GM21447 (cell line): ENCODE measurements around the gene P2RY8.
"Not testable (repeated sequence)": the region's sequence is repeated elsewhere in the genome, so short reads cannot be mapped to it uniquely, and the experiment has no call there.

ENCODE experiments used
- ATAC-seq: cut with Tn5 transposase; IDR thresholded peaks from one replicate; pipeline ENCODE4 v1.9.1; 2021; ENCODE audit not compliant: unreplicated experiment

Gene P2RY8, protein sequence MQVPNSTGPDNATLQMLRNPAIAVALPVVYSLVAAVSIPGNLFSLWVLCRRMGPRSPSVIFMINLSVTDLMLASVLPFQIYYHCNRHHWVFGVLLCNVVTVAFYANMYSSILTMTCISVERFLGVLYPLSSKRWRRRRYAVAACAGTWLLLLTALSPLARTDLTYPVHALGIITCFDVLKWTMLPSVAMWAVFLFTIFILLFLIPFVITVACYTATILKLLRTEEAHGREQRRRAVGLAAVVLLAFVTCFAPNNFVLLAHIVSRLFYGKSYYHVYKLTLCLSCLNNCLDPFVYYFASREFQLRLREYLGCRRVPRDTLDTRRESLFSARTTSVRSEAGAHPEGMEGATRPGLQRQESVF

DNA sequence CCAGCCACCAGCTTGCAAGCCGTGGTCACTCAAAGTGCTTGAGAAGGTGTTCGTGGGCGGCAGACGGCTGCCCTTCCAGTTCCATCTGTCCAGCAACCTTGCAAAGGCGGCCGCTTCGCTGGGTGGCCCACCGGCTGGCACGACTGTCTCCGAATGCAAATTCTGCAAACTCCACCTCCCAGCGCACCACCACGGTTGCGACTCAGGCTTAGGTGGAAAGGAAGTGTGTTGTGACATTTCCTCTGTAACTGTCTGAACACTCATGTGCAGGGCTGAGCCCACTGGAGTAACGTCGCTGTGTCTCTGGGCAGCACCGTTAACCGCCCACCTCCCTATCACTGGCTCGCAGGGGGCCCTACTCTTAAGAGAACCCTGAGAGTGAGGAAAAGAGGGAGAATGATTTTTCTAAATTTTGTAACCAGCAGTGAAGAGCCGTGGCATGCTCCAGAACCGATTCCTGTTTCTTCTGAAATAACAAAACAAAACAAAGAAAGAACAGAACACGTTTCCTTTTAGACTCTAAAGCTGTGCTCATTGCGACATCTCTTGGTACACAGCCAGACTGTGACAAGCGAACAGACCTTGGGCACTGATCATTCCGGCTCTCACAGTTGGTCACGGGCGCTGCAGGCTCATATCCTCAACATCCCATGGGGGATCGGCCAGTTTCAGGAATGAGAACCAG is at the start of gene P2RY8:
Gene P2RY8 (minus strand): TSS at position 155 of the 685 bp plus-strand sequence. CDS start 70,627 bp downstream, outside the sequence.
- peak; percentile 60 for ATAC-seq

DNA sequence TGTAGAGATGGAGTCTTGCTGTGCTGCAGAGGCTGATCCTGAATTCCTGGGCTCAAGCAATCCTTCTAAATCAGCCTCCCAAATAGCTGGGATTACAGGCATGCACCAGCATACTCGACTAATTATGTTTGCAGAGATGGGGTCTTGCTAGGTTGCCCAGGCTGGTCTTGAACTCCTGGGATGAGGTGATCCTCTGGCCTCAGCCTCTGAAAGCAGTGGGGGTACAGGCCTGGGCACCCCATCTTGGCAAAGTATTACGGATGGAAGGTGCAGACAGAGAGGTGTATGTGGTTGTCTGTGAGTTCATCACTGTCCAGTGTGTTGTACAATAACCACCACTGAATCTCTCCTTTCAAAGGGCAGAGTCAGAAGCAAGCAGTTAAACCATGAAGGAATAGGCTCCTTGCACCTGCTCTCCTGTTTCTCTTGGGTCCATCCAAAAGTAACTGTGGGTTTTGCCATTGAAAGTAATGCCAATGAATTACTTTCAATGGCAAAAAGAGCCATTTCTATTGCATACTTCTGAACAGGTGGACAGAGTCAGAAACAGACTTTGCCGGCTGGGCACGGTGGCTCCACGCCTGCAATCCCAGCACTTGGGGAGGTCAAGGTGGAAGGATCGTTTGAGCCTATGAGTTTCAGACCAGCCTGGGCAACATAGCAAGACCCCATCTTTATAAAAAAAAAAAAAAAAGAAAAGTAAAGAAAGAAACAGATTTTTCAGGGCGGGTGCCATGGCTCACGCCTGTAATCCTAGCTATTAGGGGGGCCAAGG is 47.4 kb upstream of the P2RY8 start:
- no peak for ATAC-seq

DNA sequence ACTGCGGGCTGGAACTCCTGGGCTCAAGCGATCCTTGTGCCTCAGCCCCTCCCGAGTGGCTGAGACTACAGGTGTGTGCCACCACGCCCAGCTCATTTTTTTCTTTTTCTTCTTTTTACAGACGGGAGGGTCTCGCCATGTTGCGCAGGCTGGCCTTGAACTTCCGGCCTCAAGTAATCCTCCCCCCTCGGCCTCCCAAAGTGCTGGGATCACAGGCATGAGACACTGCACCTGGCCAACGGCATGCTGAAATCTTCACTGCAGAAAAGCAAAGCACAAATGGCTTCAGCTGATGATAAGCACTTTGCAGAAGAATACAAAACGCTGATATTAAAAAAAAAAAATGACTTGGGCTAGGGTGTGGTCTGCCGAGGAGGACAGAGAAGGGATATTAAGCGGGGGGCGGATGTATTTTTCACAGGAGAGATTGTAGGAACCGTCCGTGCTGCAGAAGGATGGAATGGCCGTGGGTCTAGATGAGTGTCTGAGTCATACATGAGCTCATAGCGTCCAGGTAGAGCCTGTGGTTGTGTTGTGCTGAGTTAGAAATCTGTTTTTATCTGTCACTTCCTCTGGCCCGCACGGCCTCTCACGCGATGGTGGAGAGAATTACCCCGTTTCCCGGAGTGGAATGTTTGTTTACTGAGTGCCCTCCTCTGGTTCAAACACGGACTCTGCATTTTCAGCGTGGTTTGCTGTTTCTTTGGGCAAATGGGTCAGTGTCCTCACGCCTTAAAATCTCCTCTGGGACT is 45.9 kb upstream of the P2RY8 start:
- ATAC-seq: peak; percentile 74

DNA sequence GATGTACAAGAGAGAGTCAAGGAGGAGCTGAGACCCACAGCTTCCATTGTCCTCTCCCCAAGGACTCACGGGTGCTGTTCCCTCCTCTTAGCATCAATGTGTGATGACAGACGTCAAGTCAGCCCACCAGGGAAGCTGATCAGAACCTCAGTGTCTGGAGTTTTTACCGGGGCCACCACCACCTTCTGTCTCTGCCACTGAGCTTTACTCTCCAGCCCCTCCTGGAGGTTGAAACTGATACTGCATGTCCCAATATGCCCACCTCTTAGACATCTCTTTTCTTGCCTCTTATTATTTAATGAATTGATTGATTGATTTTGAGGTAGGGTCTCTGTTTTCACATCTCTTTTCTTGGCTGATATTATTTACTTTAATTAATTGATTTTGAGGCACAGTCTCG is 44.1 kb upstream of the P2RY8 start:
- ATAC-seq: peak; percentile 56

DNA sequence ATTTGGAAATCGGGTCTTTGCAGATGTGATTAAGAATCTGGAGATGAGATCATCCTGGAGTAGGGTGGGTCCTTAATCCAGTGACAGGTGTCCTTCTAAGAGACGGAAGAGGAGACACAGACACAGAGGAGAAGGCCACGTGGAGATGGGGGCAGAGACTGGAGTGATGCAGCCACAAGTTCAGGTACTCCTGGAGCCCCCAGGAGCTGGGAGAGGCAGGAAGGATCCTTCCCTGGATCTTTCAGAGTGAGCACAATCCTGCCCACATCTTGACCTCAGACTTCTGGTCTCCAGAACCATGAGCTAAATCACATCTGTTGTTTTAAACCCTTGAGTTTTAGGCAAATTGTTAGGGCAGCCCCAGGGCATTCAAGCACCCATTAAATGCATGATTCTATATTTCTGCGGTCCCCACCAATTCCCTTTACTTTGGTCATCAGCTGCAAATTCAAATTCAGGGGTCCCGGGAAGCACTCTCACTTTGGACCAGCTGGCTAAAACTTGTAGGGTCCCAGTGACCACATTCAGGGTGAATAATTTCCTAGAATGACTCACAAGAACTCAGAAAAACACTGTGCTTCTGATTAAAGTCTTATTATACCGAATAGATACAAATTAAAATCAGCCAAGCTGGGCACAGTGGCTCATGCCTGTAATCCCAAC is 41.7 kb upstream of the P2RY8 start:
- no peak for ATAC-seq

DNA sequence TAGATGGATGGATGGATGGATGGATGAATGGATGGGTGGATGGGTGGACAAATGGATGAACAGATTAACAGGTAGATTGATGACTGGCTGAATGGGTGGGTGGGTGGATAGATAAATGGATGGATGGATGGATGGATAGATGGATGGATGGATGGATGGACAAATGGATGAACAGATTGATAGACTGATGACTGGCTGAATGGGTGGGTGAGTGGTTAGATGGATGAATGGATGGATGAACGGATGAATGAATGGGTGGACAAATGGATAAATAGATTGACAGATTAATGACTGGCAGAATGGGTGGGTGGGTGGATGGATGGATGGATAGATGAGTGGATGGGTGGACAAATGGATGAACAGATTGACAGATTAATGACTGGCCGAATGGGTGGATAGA is 40.9 kb upstream of the P2RY8 start:
- ATAC-seq: no peak

DNA sequence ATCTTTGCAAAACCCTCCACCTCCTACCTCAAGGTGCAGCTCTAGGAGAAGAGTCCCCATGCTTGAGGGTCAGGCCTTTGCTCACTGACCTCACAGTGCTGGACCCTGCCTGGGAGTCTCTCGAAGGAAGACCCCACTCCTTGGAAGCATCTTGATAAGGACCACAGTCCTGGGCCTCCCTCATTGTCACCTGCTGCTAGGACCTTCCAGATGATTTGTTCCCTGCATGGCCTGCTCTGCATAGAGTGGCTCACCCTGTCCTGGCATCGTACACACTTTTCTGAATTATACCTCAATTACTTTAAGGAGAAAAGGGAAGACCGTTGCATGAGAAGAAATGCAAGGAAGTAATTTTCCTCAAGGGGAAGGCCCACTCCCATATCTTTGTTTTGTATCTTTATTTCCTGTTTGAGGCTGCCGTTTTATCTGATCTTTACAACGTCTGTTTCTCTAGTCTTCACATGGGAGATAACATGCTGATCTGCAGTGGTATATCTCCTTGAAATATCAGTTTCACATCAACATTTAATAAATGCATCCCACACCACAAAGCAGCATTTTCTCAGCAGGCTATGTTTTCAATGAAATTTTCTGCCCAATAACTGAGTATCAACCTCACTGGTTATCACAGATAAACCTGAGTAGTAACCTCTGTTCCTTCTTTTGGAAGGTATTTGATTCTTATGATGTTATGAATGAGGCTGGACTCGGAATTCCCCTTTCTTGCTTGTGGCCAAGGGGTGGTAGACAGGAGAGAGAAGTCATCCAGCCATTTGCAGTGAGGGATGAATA is 39.4 kb upstream of the P2RY8 start:
- ATAC-seq: no peak

DNA sequence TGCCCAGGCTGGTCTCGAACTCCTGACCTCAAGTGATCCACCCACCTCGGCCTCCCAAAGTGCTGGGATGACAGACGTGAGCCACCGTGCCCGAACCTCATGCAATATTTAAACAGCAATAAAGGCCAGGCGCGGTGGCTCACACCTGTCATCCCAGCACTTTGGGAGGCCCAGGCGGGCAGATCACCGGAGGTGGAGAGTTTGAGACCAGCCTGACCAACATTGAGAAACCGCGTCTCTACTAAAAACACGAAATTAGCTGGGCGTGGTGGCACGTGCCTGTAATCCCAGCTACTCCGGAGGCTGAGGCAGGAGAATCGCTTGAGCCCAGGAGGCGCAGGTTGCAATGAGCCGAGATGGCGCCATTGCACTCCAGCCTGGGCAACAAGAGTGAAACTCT is 37.2 kb upstream of the P2RY8 start:
- not testable (repeated sequence) for ATAC-seq

DNA sequence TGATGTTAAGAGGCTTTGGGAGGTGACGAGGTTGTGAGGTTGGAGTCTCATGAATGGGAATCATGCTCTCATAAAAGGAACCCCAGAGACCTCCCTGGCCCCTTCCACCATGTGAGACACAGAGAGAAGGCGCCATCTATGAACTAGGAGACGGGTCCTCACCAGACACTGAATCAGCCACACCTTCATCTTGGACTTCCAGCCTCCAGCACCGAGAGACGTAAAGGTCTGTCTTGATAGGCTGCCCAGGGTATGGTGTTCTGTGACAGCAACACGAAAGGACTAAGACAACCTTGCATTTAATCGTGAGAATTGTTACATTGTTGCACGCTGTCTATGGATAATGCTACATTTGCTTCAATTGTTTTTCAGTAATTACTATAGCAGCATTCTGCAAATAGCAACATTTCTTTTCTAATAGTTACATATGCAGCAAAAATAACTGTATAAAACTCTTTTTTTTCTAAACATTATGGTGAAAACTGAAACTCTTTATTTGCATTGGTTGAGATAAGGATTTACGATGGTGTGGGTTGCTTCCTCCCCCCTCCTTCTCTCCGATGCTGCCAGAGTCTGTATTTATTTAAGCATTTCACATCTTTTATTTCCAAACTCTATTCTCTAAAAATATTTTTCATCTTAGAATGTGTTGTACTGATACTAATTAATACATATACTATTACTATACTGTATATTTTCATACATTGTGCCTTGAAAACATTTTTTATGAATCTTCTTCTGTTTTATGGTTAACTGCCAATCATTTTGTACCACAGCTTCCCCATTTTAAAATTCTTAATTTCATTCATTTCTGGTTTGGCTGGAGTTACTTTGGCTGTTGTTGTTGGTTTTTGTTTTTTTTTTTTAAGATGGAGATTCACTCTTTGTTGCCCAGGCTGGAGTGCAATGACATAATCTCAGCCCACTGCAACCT is 28.0 kb upstream of the P2RY8 start:
- no peak for ATAC-seq

DNA sequence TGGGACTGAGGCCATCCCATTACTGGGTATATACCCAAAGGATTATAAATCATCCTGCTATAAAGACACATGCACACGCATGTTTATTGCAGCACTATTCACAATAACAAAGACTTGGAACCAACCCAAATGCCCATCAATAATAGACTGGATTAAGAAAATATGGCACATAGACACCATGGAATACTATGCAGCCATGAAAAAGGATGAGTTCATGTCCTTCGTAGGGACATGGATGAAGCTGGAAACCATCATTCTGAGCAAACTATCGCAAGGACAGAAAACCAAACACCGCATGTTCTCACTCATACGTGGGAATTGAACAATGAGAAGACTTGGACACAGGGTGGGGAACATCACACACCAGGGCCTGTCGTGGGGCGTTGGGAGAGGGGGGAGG is 27.1 kb upstream of the P2RY8 start:
- ATAC-seq: not testable (repeated sequence)

DNA sequence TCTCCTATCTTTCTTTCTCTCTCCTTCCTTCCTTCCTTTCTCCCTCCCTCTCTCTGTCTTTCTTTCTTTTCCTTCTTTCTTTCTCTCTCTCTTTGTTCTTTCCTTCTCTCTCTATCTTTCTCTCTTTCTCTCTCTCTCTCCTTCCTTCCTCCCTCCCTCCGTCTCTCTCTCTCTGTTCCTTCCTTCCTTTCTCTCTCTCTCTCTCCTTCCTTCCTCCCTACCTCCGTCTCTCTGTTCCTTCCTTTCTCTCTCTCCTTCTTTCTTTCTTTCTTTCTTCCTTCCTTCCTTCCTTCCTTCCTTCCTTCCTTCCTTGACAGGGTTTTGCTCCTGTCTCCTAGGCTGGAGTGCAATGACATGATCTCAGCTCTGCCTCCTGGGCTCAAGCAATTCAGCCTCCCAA is 24.2 kb upstream of the P2RY8 start:
- no peak for ATAC-seq

DNA sequence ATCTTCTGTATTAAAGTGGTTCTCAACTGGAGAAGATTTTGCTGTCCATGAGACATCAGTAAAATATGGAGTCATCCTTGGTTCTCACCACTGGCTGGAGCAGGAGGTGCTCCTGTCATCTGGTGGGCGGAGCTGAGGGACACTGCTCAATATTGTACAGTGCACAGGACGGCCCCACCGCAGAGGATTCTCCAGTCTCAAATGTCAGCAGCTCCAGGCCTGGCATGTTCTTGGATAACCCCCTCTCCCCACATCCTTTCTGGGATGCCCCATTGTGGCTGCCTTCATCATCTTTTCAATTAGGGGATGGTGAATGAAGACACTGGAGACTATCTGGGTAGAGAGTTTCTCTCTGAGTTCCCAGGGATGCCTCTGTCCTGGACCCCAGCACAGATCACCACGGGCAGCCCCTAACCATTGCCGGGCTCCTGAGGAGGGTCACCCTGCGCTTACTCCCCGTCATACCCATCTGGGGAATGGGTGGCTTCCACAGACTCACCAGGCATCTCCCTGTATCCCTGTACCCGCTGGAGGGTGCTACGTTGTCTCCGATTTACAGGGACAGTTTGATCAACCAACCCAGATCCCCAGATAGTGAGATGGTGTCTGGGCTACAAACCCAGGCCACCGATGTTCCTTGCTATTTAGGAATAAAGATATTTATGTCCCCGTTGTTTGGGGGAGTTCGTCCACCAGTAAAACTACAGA is 21.9 kb upstream of the P2RY8 start:
- no peak for ATAC-seq

DNA sequence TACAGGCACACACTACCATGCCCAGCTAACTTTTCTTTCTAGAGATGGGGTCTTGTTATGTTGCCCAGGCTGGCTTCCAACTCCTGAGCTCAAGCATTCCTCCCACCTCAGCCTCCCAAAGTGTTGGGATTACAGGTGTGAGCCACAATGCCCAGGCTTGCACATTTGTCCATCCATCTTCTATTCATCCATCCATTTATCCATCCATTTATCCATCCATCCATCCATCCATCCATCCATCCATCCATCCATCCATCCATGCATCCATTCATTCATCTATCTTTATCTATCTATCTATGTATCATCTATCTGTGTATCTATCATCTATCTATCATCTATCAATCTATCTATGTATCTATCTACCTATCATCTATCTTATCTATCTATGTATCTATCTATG is 20.5 kb upstream of the P2RY8 start:
- not testable (repeated sequence) for ATAC-seq

DNA sequence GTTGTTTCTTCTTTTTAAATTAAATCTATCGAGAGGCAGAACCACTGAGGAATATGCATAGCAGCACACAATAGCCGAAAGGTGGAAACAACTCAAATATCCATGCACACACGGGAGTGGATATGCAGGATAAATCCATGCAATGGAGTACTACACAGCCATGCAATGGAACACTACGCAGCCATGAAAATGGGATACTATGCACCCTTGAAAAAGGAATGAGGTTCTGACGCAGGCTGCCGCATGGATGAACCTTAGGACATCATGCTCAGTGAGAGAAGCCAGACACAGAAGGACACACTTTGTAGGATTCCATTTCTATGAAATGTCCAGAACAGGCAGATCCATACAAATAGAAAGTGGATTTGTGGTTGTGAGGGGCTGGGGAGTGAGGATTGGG is 18.4 kb upstream of the P2RY8 start:
- no peak for ATAC-seq

DNA sequence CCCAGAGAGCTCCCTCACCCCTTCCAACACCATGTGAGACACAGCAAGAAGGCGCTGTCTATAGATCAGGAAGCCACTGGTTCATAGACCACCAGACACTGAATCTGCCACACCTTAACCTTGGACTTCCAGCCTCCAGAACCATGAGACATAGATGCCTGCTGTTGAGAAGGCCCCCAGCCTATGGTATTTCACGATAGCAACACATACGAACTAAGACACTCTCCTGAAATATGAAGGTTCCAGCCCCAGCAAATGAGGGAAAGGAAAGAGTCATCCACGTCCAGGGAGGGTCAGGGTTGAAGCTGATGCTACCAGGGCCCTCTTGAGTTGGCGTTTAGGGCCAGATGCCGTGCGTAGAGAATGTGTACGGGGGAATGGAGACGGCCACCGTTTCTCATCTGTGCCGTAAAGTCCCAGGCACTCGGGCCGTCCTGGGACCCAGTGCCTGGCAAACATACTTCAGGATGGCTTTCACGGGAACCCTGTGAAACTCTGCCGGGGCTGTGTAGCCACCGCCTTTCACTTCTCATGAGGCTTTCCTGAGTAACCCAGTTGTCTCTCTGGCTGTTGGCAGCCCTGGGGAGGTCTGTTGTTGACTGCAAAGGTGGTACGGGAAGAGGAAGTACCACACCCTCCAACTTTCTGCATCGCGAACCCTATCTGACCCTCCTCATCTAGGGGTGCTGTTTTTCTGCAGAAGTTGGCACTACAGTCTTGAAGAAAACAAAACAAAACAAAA is 17.7 kb upstream of the P2RY8 start:
- ATAC-seq: peak; percentile 55

DNA sequence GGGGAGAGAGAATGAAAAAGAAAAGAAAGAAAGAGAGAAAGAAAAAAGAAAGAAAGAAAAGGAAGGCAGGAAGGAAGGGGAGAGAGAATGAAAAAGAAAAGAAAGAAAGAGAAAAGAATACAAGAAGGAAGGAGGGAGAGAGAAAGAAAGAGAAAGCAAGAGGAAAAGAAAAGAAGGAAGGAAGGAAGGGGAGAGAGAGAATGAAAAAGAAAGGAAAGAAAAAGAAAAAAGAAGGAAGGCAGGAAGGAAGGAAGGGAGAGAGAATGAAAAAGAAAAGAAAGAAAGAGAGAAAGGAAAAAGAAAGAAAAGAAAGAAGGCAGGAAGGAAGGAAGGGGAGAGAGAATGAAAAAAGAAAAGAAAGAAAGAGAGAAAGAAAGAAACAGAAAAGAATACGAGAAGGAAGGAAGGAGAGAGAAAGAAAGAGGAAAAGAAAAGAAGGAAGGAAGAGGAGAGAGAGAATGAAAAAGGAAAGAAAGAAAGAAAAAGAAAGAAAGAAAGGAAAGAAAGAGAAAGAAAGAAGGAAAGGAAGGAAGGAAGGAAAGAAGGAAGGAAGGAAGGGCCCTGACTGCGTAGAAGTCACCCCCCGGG is 15.1 kb upstream of the P2RY8 start:
- no peak for ATAC-seq

DNA sequence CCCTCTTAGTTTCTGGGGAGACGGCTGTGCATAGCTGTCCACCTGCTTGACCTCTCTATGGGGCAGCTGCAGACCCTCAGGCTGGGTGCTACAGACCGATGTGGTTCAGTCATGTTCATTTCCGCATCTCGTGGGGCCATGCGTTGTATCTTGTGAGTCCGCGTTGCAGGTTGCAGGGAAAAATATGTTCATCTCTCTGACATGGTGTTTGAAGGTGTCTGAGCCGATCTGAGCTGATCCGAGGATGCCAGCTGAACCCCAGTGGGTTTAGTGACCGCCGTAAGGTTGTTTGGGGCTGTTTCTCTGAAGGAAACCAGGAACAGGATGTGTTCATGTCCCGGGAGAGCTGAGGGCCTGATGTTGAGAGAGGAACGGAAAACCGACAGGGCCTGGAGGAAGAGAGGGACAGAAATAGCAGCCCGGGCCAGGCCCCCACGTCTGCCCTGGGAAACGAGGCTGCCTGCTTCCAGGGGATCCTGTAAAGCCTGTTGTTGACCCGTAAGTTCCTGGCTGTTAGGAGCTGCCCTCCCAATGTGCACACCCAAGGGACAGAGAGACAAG is 9.8 kb upstream of the P2RY8 start:
- ATAC-seq: no peak
